Esophagus squamous epithelium (tissue), 5 donors: ENCODE measurements around the gene NAXE. TPM values are rescaled to one million over a fixed set of nuclear protein-coding genes. Genes with fewer than 3 reads are reported as not detected.
"Not testable (repeated sequence)": the region's sequence is repeated elsewhere in the genome, so short reads cannot be mapped to it uniquely, and the experiment has no call there.

Experiments used
- DNase-seq: peaks from one replicate; lab custom pipeline; 2025; lab: John Stamatoyannopoulos, UW
- H3K27ac ChIP-seq, 4 donors: fragments of 200-600 bp; sonication (generic); one replicate each; pipeline ENCODE4 v1.5.1; 2016 to 2019; ENCODE audit warnings: mild to moderate bottlenecking in 1 of 4
- H3K27me3 ChIP-seq, 4 donors: fragments of 200-600 bp; sonication (generic); 1 replicate in 3 of 4; 2 replicates in 1 of 4; pipeline versions ENCODE4 v1.5.1 to v1.6.0; 2017 to 2021; ENCODE audit warnings: antibody characterized with exemption in 1 of 4
- H3K36me3 ChIP-seq, 3 donors: fragments of 200-600 bp; sonication (generic); one replicate each; pipeline ENCODE4 v1.5.1; 2016 to 2019
- H3K4me1 ChIP-seq, 3 donors: fragments of 200-600 bp; sonication (generic); one replicate each; pipeline ENCODE4 v1.5.1; 2017 to 2019
- H3K4me3 ChIP-seq, 4 donors: fragments of 200-600 bp; sonication (generic); 1 replicate in 3 of 4; 2 replicates in 1 of 4; pipeline ENCODE4 v1.5.1; 2016 to 2019; ENCODE audit warnings: mild to moderate bottlenecking in 2 of 4, moderate library complexity in 1 of 4
- H3K9me3 ChIP-seq, 3 donors: fragments of 200-600 bp; sonication (generic); one replicate each; pipeline ENCODE4 v1.5.1; 2016 to 2019
- POLR2A ChIP-seq, 4 donors: fragments of 450-650 bp; IDR thresholded peaks; one replicate each; pipeline ENCODE4 v1.6.1; 2017; ENCODE audit warnings: antibody characterized with exemption in 4 of 4, mild to moderate bottlenecking in 4 of 4, moderate library complexity in 3 of 4
- WGBS, 2 donors: methylation state at CpG; one replicate each; pipeline ENCODE4 v1.1.5; 2018; 5-methylcytosine and 5-hydroxymethylcytosine counted together
- intact Hi-C: fragments of 100-400 bp; cut with DNase I; formaldehyde crosslinking; loops from one replicate; pipeline ENCODE4 v1.15.0; 2022
- total RNA-seq, 4 donors: library from RNA; depleted of rRNA; stranded (reverse); fragments of >200 nt; gene quantifications; one replicate each; pipeline ENCODE4 v1.1.0, GENCODE V29; 2016
- TF ChIP-seq, protein P1 (sequence below), 6 experiments: fragments of 450-650 bp in 4 of 6; fragments of 200-600 bp in 2 of 6; sonication (generic) in 2 of 6; IDR thresholded peaks; one replicate each; pipeline ENCODE4 v1.5.1; 2016 to 2019; ENCODE audit warnings: antibody characterized with exemption in 6 of 6, mild to moderate bottlenecking in 4 of 6, moderate library complexity in 4 of 6
- donor health status: DM: yes; HTN: yes; CAD: no.

The NAXE gene
- total RNA-seq, 4 donors from 2014 or later, result 36.5 to 64.4 (median 52.8) TPM

DNA sequence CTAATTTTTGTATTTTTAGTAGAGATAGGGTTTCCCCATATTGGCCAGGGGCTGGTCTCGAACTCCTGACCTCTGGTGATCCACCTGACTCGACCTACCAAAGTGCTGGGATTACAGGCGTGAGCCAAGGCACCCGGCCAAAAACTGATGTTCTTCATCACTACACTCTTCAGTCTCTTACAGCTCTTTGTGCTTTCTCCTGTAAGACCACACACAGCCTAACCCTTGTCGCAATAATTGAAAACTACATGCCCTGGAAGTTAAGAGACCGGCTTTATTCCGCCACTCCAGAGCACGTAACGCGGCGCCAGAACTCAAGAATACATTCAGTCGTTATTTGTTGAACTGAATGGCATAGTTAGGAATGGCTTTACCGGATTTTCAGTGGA lies 9.2 kb downstream of the NAXE start:
- intact Hi-C loops, result loop anchor here (5.0 kb wide), 1 partner anchor 143 kb away; no protein-coding TSS in a partner anchor
- H3K9me3 ChIP-seq, result no peaks in the 10 kb centered on the region
- 0 to 1% methylated on average over 12 to 13 of the region's 13 CpGs for whole genome bisulfite sequencing, 2 donors
- H3K27ac ChIP-seq, result peak overlapping the region; percentile 71 to 87 (median 84)
- peak overlapping the region; percentile 55 to 80 (median 68) for H3K4me3 ChIP-seq
- H3K4me1 ChIP-seq, result peaks cover 17 to 31% (median 25%) of the 10 kb centered on the region in 3 donors
- H3K36me3 ChIP-seq, result peaks cover 1 to 39% (median 7%) of the 10 kb centered on the region in 3 donors
- DNase-seq, result no peak
- no peaks in the 10 kb centered on the region for H3K27me3 ChIP-seq
- TF ChIP-seq POLR2A (IDR thresholded peaks at IDR 0.05), result no peak
- TF ChIP-seq, protein P1, sequence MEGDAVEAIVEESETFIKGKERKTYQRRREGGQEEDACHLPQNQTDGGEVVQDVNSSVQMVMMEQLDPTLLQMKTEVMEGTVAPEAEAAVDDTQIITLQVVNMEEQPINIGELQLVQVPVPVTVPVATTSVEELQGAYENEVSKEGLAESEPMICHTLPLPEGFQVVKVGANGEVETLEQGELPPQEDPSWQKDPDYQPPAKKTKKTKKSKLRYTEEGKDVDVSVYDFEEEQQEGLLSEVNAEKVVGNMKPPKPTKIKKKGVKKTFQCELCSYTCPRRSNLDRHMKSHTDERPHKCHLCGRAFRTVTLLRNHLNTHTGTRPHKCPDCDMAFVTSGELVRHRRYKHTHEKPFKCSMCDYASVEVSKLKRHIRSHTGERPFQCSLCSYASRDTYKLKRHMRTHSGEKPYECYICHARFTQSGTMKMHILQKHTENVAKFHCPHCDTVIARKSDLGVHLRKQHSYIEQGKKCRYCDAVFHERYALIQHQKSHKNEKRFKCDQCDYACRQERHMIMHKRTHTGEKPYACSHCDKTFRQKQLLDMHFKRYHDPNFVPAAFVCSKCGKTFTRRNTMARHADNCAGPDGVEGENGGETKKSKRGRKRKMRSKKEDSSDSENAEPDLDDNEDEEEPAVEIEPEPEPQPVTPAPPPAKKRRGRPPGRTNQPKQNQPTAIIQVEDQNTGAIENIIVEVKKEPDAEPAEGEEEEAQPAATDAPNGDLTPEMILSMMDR (IDR thresholded peaks at IDR 0.05), result no peak

DNA sequence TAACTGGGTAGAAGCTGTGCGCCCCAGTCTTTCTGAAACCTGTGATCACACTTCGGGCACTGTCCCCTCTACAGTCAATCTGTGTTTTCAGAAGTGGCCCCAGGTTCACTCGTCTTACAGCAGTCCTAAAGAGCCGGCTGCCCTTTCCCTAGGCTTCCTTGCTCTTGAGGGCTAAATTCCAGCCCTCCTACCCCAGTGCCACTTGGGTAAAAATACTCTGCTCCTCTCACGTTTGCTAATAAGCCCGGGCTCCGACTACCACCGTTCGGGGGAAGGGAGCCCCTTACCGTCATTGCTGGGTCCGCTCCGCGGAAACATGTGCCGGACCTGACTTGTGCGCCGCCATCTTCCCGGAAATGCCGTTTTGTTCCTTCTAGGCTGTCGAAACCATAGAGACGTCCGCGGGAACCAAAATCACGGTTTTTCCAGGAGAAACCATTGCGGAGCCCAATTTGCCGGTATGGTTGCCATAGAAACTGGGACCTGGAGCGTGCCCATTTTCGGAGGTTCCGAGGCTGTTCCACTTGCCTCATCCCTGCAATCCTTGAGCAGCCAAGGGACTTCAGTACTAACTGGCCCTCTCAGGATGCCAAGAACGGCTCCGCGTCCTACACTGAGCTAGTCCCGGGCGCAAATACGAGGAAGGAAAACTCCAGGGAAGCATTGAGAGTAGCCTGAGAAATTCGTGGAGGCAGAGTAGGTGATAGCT lies 9.7 kb downstream of the NAXE start, which contains the start of gene GPATCH4:
GPATCH4 (minus strand) TSS at position 358 of the 709 bp plus-strand sequence.
- no peak for TF ChIP-seq POLR2A (IDR thresholded peaks at IDR 0.05)
- TF ChIP-seq, protein P1 (IDR thresholded peaks at IDR 0.05), result no peak
- no peak for DNase-seq
- 0 to 1% methylated on average over 23 to 35 of the region's 35 CpGs for WGBS, 2 donors
- Histone ChIP-seq H3K4me3 (peak within 1 kb of the TSS; percentile 55 to 80 (median 68)), H3K27ac (peak within 1 kb of the TSS; percentile 71 to 87 (median 84)), H3K27me3 (no peaks in the 10 kb centered on the region), H3K4me1 (peaks cover 17 to 31% (median 25%) of the 10 kb centered on the region in 3 donors), H3K9me3 (no peaks in the 10 kb centered on the region), H3K36me3 (peaks cover 0 to 34% (median 4%) of the 10 kb centered on the region in 3 donors)
- intact Hi-C loops, result loop anchor here (5.0 kb wide), 1 partner anchor 144 kb away; no protein-coding TSS in a partner anchor

DNA sequence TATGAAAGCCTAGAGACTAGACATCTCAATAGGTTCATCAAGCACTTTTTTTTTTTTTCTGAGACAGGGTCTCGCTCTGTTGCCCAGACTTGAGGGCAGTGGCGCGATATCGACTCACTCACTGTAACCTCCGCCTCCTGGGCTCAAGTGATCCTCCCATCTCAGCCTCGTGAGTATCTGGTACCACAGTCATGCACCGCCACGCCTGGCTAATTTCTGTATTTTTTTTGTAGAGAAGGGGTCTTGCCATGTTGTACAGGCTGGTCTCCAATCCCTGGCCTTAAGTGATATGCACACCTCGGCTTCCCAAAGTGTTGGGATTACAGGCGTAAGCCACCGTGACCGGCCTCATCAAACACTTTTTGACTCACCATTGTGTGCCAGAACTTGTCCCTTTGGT lies 10.3 kb downstream of the NAXE start:
- Histone ChIP-seq H3K4me1 (peaks cover 17 to 31% (median 25%) of the 10 kb centered on the region in 3 donors), H3K27ac (peak overlapping the region; percentile 71 to 87 (median 84)), H3K4me3 (peak overlapping the region; percentile 55 to 80 (median 68)), H3K36me3 (peaks cover 0 to 28% (median 0%) of the 10 kb centered on the region in 3 donors), H3K9me3 (no peaks in the 10 kb centered on the region), H3K27me3 (no peaks in the 10 kb centered on the region)
- TF ChIP-seq POLR2A (IDR thresholded peaks at IDR 0.05), result no peak
- TF ChIP-seq, protein P1 (IDR thresholded peaks at IDR 0.05), result no peak
- no peak for DNase-seq
- WGBS, 2 donors, result 29 to 57% methylated on average over 10 to 12 of the region's 12 CpGs
- intact Hi-C loops, result loop anchor here (5.0 kb wide), 1 partner anchor 145 kb away; no protein-coding TSS in a partner anchor

DNA sequence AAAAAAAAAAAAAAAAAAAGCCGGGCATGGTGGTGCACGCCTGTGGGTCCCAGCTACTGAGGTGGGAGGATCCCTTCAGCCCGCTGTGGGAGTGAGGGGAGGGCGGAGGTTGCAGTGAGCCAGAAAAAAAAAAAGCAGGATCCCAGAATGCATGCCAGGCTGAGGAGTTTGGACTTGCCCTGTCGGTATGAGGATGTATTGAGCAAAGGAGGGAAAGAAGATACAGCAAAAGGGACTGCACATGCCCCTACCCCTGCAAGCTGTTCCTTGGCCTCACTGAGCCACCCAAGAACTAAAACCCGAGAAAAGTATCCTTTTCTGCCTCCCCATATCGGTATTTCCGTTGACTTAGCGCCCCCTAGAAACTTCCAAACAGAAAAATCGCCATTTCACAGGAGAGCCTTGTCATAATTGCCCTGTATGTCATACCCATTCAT lies 11.0 kb downstream of the NAXE start:
- Histone ChIP-seq H3K36me3 (peaks cover 0 to 21% (median 0%) of the 10 kb centered on the region in 3 donors), H3K9me3 (no peaks in the 10 kb centered on the region), H3K4me3 (no peak overlapping the region), H3K4me1 (peaks cover 17 to 31% (median 25%) of the 10 kb centered on the region in 3 donors), H3K27me3 (no peaks in the 10 kb centered on the region), H3K27ac (no peak overlapping the region)
- DNase-seq, result no peak
- TF ChIP-seq POLR2A (IDR thresholded peaks at IDR 0.05), result no peak
- TF ChIP-seq, protein P1 (IDR thresholded peaks at IDR 0.05), result peak in 3 of 6 experiments; percentile 20 to 23 (median 21)
- 16 to 29% methylated on average over 9 to 10 of the region's 10 CpGs for WGBS, 2 donors
- intact Hi-C loops, result loop anchor here (5.0 kb wide), 1 partner anchor 145 kb away; no protein-coding TSS in a partner anchor

DNA sequence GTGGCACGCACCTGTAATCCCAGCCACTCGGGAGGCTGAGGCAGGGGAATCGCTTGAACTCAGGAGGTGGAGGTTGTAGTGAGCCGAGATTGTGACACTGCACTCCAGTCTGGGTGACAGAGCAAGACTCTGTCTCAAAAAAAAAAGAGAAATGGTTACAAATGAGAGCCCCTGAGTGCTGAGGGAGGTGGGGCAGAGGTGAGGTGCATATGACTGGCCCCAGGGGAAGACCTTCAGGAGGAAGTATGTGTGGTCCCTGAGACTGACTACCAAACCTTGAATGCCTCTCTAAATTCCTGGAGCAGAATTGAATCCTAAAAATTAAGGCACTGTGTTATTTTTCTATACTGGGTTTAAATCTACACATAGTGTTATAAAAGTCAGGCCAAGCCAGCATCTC lies 15.8 kb downstream of the NAXE start:
- 66 to 77% methylated on average over 4 of the region's 4 CpGs for WGBS, 2 donors
- H3K27me3 ChIP-seq, result peaks cover 0 to 23% (median 0%) of the 10 kb centered on the region in 4 donors
- H3K4me3 ChIP-seq, H3K9me3 ChIP-seq, DNase-seq, H3K36me3 ChIP-seq, intact Hi-C loops, H3K27ac ChIP-seq: not testable (repeated sequence)
- peaks cover 0 to 12% (median 4%) of the 10 kb centered on the region in 3 donors for H3K4me1 ChIP-seq
